GM21390 (cell line): ENCODE data around the gene IL31.
"Not testable (repeated sequence)": the region's sequence is repeated elsewhere in the genome, so short reads cannot be mapped to it uniquely, and the experiment has no call there.

Source experiments
- ATAC-seq: cut with Tn5 transposase; IDR thresholded peaks from one replicate; pipeline ENCODE4 v1.9.1; 2021; ENCODE audit not compliant: unreplicated experiment

Gene IL31

GRCh38 chr12:122174155-122174845 lies at the start of gene IL31:
Gene IL31, minus strand, starts transcription at chr12:122174221. Its CDS starts 49 bp downstream, at chr12:122174172.
- no peak for ATAC-seq

GRCh38 chr12:122216445-122216844 lies 42.4 kb upstream of the IL31 start:
- no peak for ATAC-seq

DNA sequence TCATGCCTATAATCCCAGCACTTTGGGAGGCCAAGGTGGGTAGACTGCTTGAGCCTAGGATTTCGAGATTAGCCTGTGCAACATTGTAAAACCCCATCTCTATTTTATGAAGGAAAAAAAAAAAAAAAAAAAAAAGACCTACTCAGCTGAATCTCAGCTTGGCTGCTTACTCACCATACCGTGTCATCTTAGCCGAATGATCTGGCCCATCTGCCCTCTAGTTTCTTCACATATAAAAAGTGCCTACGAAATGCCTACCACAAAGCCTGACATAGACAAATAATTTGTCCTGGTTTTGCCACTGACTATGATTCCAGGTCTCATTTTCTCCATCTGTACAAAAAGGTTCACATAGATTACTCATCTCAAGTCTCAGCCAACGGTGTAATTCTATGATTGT lies 41.8 kb upstream of the IL31 start:
- ATAC-seq: no peak

GRCh38 chr12:122208073-122208820 lies 34.2 kb upstream of the IL31 start:
- no peak for ATAC-seq

DNA sequence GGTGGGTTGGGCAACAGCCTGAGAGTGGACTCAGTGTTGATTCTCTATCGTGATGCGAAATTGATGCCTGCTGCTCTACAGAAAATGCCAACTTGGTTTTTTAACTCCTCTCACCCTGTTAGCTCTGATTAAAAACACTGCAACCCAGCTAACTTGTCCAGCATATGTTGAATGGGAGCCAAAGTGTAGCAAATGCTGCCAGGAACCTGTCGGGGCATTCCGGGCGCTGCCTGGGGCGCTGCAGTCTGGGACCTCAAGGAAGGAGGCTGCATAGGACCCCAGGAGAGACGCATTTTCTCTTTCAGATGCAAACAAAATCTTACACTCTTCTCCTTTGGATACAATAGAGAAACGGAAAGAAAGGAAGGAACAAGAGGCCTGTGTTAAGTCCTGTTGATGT lies 33.4 kb upstream of the IL31 start:
- no peak for ATAC-seq

- no peak for ATAC-seq
Measured at GRCh38 chr12:122206976-122207375, 33.0 kb upstream of the IL31 start.

DNA sequence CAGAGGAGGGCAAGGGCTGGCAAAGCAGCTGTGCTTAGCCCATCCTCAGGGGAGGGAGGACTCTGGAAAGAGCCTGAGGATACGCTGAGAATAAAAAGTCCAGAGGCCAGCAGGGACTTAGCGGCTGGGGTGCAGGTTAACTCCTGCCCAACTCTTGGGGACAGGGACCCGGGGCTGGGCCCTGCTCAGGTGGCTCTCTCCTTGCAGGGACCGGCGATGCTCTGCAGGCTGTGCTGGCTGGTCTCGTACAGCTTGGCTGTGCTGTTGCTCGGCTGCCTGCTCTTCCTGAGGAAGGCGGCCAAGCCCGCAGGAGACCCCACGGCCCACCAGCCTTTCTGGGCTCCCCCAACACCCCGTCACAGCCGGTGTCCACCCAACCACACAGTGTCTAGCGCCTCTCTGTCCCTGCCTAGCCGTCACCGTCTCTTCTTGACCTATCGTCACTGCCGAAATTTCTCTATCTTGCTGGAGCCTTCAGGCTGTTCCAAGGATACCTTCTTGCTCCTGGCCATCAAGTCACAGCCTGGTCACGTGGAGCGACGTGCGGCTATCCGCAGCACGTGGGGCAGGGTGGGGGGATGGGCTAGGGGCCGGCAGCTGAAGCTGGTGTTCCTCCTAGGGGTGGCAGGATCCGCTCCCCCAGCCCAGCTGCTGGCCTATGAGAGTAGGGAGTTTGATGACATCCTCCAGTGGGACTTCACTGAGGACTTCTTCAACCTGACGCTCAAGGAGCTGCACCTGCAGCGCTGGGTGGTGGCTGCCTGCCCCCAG lies 32.3 kb upstream of the IL31 start:
- ATAC-seq: no peak

GRCh38 chr12:122205053-122205925 lies 31.3 kb upstream of the IL31 start:
- ATAC-seq: no peak

GRCh38 chr12:122204167-122205052 lies 30.4 kb upstream of the IL31 start:
- ATAC-seq: no peak

DNA sequence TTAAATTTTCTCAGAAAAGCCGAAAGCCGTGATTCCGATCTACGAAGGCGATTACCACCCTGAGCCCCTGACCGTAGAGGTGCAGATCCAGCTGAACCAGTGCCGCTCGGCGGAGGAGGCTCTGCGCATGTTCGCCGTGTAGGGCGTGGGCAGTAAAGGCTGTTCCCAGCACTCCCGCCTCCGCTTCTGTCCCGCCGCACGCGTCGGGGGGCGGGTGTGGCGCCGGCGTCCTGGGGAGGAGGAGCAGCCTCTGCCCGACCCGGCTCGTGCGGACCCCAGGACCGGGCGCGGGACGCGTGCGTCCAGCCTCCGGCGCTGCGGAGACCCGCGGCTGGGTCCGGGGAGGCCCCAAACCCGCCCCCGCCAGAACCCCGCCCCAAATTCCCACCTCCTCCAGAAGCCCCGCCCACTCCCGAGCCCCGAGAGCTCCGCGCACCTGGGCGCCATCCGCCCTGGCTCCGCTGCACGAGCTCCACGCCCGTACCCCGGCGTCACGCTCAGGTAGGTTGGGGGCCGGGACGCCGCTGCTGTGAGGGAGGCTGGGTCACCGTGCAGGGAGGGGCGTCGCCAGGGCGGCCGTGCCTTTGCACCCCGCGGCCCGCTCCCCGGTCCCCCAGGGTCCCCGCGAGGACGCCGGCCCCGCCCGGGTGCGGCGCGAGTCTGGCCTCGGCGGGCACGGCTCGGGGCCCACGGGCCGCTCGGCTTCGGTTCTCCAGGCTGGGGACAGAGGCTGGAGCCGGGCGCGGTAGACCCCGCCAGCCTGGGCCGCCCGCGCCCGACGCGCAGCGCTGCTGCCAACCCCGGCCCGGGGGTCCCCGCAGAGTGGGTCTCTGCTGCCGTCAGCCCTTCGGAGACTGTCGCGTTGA lies 29.5 kb upstream of the IL31 start, which contains the start of gene B3GNT4:
Gene B3GNT4 (plus strand): TSS at position 409 of the 866 bp plus-strand sequence. CDS start 910 bp downstream, outside the sequence.
- ATAC-seq: no peak

DNA sequence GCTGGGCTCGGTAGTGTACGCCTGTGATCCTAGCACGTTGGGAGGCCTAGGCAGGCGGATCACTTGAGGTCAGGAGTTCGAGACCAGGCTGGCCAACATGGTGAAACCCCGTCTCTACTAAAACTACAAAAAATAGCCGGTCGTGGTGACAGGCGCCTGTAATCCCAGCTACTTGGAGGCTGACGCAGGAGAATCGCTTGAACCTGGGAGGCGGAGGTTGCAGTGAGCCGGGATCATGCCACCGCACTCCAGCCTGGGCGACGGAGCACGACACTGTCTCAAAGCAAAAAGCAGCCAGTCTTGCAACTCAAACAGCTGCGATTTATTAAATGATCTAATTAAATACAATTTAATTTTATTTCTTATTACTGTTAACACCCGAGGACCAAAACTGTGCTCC lies 28.8 kb upstream of the IL31 start:
- not testable (repeated sequence) for ATAC-seq

DNA sequence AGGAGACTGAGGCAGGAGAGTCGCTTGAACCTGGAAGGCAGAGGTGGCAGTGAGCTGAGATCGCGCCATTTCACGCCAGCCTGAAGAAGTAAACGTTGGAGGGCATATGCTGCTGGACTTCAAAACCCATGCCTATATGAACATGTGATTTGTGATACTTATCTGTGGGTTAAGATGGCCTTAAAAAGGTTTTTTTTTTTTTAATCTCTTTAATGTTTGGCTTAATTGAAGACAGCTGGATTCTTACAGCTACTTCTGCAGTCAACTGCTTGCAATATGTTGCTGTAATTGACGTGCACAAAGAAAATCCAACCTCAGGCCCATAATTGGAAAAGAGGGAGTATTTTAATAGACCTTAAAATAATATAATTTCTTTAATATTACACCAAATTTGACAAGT lies 28.0 kb upstream of the IL31 start:
- ATAC-seq: no peak

DNA sequence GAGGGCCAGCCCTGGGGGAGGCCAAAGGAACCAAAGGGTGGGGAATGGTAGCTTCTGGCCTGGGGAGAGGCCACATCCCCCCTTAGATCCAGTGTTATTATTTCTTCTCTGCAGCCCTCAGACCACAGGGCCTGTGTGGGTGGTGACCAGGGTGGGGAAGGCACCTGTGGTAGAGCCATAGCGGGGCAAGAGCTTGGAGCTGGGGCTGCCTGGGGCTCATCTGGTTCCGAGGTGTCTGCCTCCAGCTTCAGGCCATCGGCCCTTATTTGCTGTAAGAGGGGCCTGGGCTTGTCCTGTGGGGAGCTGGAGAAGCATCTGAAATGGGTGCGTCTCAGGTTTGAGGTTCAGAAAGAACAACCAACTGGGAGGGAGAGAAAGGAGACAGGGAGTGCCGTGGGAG lies 27.4 kb upstream of the IL31 start:
- ATAC-seq: no peak

GRCh38 chr12:122200541-122201175 lies 26.6 kb upstream of the IL31 start:
- ATAC-seq: no peak

DNA sequence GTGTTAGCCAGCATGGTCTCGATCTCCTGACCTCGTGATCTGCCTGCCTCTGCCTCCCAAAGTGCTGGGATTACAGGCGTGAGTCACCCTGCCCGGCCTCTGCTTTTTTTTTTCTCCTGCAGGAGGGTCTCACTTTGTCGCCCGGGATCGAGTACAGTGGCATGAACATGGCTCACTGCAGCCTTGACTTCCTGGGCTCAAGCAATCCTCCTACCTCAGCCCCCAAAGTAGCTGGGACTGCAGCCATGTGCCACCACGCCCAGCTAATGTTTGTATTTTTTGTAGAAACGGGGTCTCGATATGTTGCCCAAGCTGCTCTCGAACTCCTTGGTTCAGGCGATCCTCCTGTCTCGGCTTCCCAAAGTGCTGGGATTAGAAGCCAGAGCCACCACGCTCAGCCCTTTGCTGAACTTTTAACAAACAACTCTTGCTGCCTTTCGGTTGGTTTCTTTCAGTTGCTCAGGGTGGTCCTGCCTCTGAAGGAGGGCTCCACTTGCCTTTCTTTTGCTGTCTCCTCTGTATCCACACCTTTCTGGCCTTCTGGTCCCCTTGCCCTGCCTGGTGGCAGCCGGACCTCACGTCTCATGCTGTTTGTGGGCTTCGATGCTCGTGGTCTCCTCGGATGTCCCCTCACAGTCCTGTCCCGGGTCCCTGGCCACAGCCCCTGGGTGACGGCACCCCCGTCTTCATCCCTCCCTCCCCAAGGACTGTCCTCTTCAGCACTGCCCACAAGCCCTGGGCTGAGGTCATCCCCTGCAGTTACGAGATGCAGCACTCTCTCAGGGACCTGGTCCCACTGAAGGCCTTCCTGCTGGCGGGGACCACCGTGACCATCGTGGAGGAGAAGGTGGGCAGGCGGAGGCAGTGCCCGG lies 25.7 kb upstream of the IL31 start:
- ATAC-seq: no peak

DNA sequence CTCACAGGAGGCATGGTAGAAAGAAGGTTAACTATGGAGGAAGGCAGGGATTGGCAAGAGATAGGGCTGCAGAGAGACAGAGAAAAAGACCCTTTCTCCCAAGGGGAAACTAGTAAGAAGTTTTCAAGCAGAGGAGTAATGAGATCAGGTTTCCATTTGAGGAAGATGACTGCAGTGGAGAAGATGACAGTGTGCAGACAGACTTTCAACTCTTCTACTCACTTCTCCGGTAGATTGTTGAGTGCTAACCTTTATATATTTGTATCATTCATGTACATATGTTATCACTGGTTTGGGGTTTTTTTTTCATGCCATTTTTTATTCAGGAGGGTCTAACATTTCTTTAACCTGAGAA lies 23.6 kb upstream of the IL31 start:
- ATAC-seq: no peak

GRCh38 chr12:122195405-122195804 lies 21.4 kb upstream of the IL31 start:
- ATAC-seq: no peak
